Fibroblast of skin of right quadriceps (primary cell): ENCODE measurements around the gene TMEM260.

Experiments used
- DNase-seq: peaks from one replicate; pipeline ENCODE4 v3.0.0-alpha.2; 2013

Gene TMEM260

GRCh38 chr14:56579345-56580220 lies at the start of gene TMEM260:
Gene TMEM260, plus strand, starts transcription at chr14:56579798. Its CDS starts 117 bp downstream, at chr14:56579915.
- DNase-seq = peak; percentile 89

- DNase-seq = no peak
Measured at GRCh38 chr14:56532546-56532945, 47.1 kb upstream of the TMEM260 start.

- no peak for DNase-seq
Measured at GRCh38 chr14:56534656-56535055, 44.9 kb upstream of the TMEM260 start.

GRCh38 chr14:56539862-56540261 lies 39.7 kb upstream of the TMEM260 start:
- DNase-seq = no peak

GRCh38 chr14:56543436-56543835 lies 36.2 kb upstream of the TMEM260 start:
- no peak for DNase-seq

GRCh38 chr14:56549721-56550120 lies 29.9 kb upstream of the TMEM260 start:
- DNase-seq = no peak

- no peak for DNase-seq
Measured at GRCh38 chr14:56552615-56553014, 27.0 kb upstream of the TMEM260 start.

GRCh38 chr14:56554301-56554700 lies 25.3 kb upstream of the TMEM260 start:
- DNase-seq = no peak

GRCh38 chr14:56555921-56556570 lies 23.6 kb upstream of the TMEM260 start:
- DNase-seq = peak; percentile 21

- DNase-seq = no peak
Measured at GRCh38 chr14:56559182-56559581, 20.4 kb upstream of the TMEM260 start.

GRCh38 chr14:56561606-56562005 lies 18.0 kb upstream of the TMEM260 start:
- peak; percentile 11 for DNase-seq

- DNase-seq = no peak
Measured at GRCh38 chr14:56562883-56563282, 16.7 kb upstream of the TMEM260 start.

GRCh38 chr14:56569174-56569573 lies 10.4 kb upstream of the TMEM260 start:
- no peak for DNase-seq

GRCh38 chr14:56570295-56570694 lies 9.3 kb upstream of the TMEM260 start:
- DNase-seq = no peak

GRCh38 chr14:56580221-56580711 lies 668 bp downstream of the TMEM260 start:
- DNase-seq = peak; percentile 5

GRCh38 chr14:56581041-56581727 lies 1.6 kb downstream of the TMEM260 start:
- no peak for DNase-seq

- no peak for DNase-seq
Measured at GRCh38 chr14:56585461-56586084, 6.0 kb downstream of the TMEM260 start.

GRCh38 chr14:56587701-56588100 lies 8.1 kb downstream of the TMEM260 start:
- no peak for DNase-seq

- DNase-seq = no peak
Measured at GRCh38 chr14:56590535-56590960, 10.9 kb downstream of the TMEM260 start.

GRCh38 chr14:56592746-56593544 lies 13.3 kb downstream of the TMEM260 start:
- no peak for DNase-seq

- DNase-seq = no peak
Measured at GRCh38 chr14:56594428-56594827, 14.8 kb downstream of the TMEM260 start.

- no peak for DNase-seq
Measured at GRCh38 chr14:56598519-56598918, 18.9 kb downstream of the TMEM260 start.
